Measurements from ENCODE around the gene TRIO. TPM values are rescaled to one million over a fixed set of nuclear protein-coding genes. Genes with fewer than 3 reads are reported as not detected.

Gene TRIO
- total and polyA plus RNA-seq, 2 of the 8 experiments (the other 6 are each of a cell fraction or from before 2014, with no cell fraction given) = 35.1 to 69.1 TPM

- H3K4me2 ChIP-seq (ENCODE audit: insufficient read depth in 1 of 2, low read depth in 2 of 2, low read length in 2 of 2) = no peak overlapping the region
- peaks cover 13 to 39% (median 27%) of the 10 kb centered on the region in 4 experiments for H3K4me1 ChIP-seq (replicated peaks in 1 of 4; ENCODE audit: control insufficient read depth in 3 of 4, insufficient read depth in 4 of 4, low read length in 3 of 4)
Measured at GRCh38 chr5:14267166-14267838, 124.2 kb downstream of the TRIO start.

More at GRCh38 chr5:14267166-14267838, 124.2 kb downstream of the TRIO start:
- Histone ChIP-seq H3K4ac (replicated peaks; ENCODE audit: insufficient read length, low read depth, low read length) (no peak overlapping the region), H4K20me1 (replicated peaks in 1 of 2; ENCODE audit: control insufficient read depth in 1 of 2, insufficient read depth in 2 of 2, low read length in 2 of 2) (peaks cover 4 to 5% of the 10 kb centered on the region in 2 experiments), H3K4me3 (ENCODE audit: extremely low read depth in 1 of 4, insufficient read depth in 2 of 4, low read depth in 3 of 4, low read length in 4 of 4) (no peak overlapping the region), H2BK12ac (ENCODE audit: low read depth, low read length) (no peak overlapping the region), H3K79me2 (ENCODE audit: control insufficient read depth in 1 of 2, insufficient read depth in 2 of 2, low read length in 2 of 2) (peaks cover 8 to 94% of the 10 kb centered on the region in 2 experiments; a peak in 3 of 4 replicates), H3K56ac (replicated peaks; ENCODE audit: insufficient read length, low read depth, low read length) (no peak overlapping the region), H2AK5ac (ENCODE audit: low read depth, low read length) (no peak overlapping the region), H4K5ac (ENCODE audit: insufficient read length, low read depth, low read length) (no peak overlapping the region), H3K23me2 (ENCODE audit: low read depth, low read length) (no peaks in the 10 kb centered on the region), H3K79me1 (ENCODE audit: low read depth, low read length) (peaks cover 12% of the 10 kb centered on the region), H2BK20ac (ENCODE audit: low read length) (no peak overlapping the region), H3K27me3 (replicated peaks in 1 of 4; ENCODE audit: control insufficient read depth in 3 of 4, extremely low read depth in 1 of 4, insufficient read depth in 3 of 4, low read length in 3 of 4) (no peaks in the 10 kb centered on the region), H3K27ac (ENCODE audit: low read depth, low read length) (no peak overlapping the region), H3K23ac (ENCODE audit: insufficient read length) (no peak overlapping the region), H2BK15ac (ENCODE audit: low read length) (no peak overlapping the region), H4K91ac (replicated peaks; ENCODE audit: insufficient read length, low read length) (no peak overlapping the region), H3K9me3 (ENCODE audit: insufficient read depth in 2 of 2, low read depth in 1 of 2, low read length in 1 of 2) (no peaks in the 10 kb centered on the region), H4K8ac (ENCODE audit: extremely low read depth, insufficient read depth, low read length) (no peak overlapping the region), H2BK5ac (ENCODE audit: low read depth, low read length) (no peak overlapping the region), H2AFZ (ENCODE audit: low read length) (no peak overlapping the region), H2BK120ac (replicated peaks; ENCODE audit: low read depth, low read length) (no peak overlapping the region), H3K18ac (ENCODE audit: extremely low read depth, low read length) (no peak overlapping the region), H3K9ac (replicated peaks in 1 of 4; ENCODE audit: extremely low read depth in 1 of 4, low read depth in 3 of 4, low read length in 3 of 4) (no peak overlapping the region), H3K36me3 (ENCODE audit: control insufficient read depth in 2 of 4, insufficient read depth in 4 of 4, low read length in 3 of 4) (no peaks in the 10 kb centered on the region; a peak in 1 of 8 replicates), H3K14ac (ENCODE audit: insufficient read length) (no peak overlapping the region)
- no peak for DNase-seq (ENCODE audit: low read depth in 1 of 2, low spot score in 2 of 2)
- FAIRE-seq = no peak
- ChIA-PET CTCF (ENCODE audit: partially characterized antibody) (interaction anchor here (0.6 to 1.9 kb wide), 2 partner anchors 8 to 26 kb away, joined by 3 to 10 read pairs; no protein-coding TSS in a partner anchor), POLR2A (ENCODE audit: partially characterized antibody) (interaction anchor here (0.7 to 1.3 kb wide), 3 partner anchors 8 to 87 kb away, joined by 3 to 4 read pairs (median 3); no protein-coding TSS in a partner anchor)
- 72% methylated on average over 5 of the region's 5 CpGs; no CpG with 5 or more reads in 1 of the 2 experiments for WGBS, 2 experiments (ENCODE audit: extremely low coverage in 1 of 2, insufficient coverage in 1 of 2, insufficient read length in 1 of 2, insufficient replicate concordance in 2 of 2, low coverage in 1 of 2, low lambda C conversion rate in 2 of 2, missing lambda C conversion rate in 1 of 2)
- peak; percentile 2 to 3; a peak in 1 of 4 replicates for TF ChIP-seq RAD21 (IDR thresholded peaks at IDR 0.05 in 1 of 2, conservative IDR thresholded peaks at IDR 0.05 in 1 of 2; ENCODE audit: low read depth in 2 of 2, low read length in 2 of 2)
- no peak for TF ChIP-seq GABPA (IDR thresholded peaks at IDR 0.05; ENCODE audit: borderline replicate concordance, insufficient read depth, low read length)
